Stomach smooth muscle (tissue), 2 donors: ENCODE data around the gene LPCAT3.
A peak's percentile ranks its signal among the peaks of the same experiment; 100 is the strongest.

Source experiments
- H3K27ac ChIP-seq: one replicate; pipeline ENCODE4 v1.7.0; 2013; ENCODE audit warnings: mild to moderate bottlenecking, low read length, inconsistent platforms
- H3K27me3 ChIP-seq, 2 donors: one replicate each; pipeline ENCODE4 v1.7.0; 2013; ENCODE audit warnings: low read length in 2 of 2; ENCODE audit not compliant: insufficient read depth in 2 of 2, control insufficient read depth in 1 of 2
- H3K36me3 ChIP-seq, 2 donors: one replicate each; pipeline ENCODE4 v1.7.0; 2013; ENCODE audit warnings: low read length in 2 of 2; ENCODE audit not compliant: control insufficient read depth in 2 of 2, insufficient read depth in 2 of 2
- H3K4me1 ChIP-seq: one replicate; pipeline ENCODE4 v1.7.0; 2013; ENCODE audit warnings: low read length; ENCODE audit not compliant: control insufficient read depth, insufficient read depth
- H3K4me3 ChIP-seq, 2 donors: one replicate each; pipeline ENCODE4 v1.7.0; 2013; ENCODE audit warnings: low read length in 2 of 2
- H3K9ac ChIP-seq, 2 donors: one replicate each; pipeline ENCODE4 v1.7.0; 2013; ENCODE audit warnings: low read length in 2 of 2, mild to moderate bottlenecking in 1 of 2
- H3K9me3 ChIP-seq, 2 donors: one replicate each; pipeline ENCODE4 v1.7.0; 2013; ENCODE audit warnings: low read length in 2 of 2; ENCODE audit not compliant: control insufficient read depth in 2 of 2
- donor health status: healthy.
- donor health status: Pancreatic carcinoma.

The LPCAT3 gene

DNA sequence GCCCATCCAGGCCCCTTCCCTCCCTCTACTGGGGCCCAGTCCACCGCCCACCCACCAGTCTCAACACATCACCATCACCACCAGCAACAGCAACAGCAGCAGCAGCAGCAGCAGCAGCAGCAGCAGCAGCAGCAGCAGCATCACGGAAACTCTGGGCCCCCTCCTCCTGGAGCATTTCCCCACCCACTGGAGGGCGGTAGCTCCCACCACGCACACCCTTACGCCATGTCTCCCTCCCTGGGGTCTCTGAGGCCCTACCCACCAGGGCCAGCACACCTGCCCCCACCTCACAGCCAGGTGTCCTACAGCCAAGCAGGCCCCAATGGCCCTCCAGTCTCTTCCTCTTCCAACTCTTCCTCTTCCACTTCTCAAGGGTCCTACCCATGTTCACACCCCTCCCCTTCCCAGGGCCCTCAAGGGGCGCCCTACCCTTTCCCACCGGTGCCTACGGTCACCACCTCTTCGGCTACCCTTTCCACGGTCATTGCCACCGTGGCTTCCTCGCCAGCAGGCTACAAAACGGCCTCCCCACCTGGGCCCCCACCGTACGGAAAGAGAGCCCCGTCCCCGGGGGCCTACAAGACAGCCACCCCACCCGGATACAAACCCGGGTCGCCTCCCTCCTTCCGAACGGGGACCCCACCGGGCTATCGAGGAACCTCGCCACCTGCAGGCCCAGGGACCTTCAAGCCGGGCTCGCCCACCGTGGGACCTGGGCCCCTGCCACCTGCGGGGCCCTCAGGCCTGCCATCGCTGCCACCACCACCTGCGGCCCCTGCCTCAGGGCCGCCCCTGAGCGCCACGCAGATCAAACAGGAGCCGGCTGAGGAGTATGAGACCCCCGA lies 81.4 kb downstream of the LPCAT3 start:
- H3K9ac ChIP-seq = peak overlapping the region; percentile 47 to 77
- peaks cover 48% of the 10 kb centered on the region for H3K4me1 ChIP-seq
- peak overlapping the region; percentile 72 to 78 for H3K4me3 ChIP-seq
- no peaks in the 10 kb centered on the region for H3K9me3 ChIP-seq
- no peaks in the 10 kb centered on the region for H3K27me3 ChIP-seq
- H3K27ac ChIP-seq = peak overlapping the region; percentile 93
- H3K36me3 ChIP-seq = peaks cover 24 to 37% of the 10 kb centered on the region in 2 donors

DNA sequence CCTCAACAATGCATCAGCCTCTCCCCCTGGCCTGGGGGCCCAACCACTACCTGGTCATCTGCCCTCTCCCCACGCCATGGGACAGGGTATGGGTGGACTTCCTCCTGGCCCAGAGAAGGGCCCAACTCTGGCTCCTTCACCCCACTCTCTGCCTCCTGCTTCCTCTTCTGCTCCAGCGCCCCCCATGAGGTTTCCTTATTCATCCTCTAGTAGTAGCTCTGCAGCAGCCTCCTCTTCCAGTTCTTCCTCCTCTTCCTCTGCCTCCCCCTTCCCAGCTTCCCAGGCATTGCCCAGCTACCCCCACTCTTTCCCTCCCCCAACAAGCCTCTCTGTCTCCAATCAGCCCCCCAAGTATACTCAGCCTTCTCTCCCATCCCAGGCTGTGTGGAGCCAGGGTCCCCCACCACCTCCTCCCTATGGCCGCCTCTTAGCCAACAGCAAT lies 82.1 kb downstream of the LPCAT3 start:
- Histone ChIP-seq H3K9ac (no peak overlapping the region), H3K4me3 (no peak overlapping the region), H3K4me1 (peaks cover 48% of the 10 kb centered on the region), H3K27me3 (no peaks in the 10 kb centered on the region), H3K36me3 (peaks cover 20 to 32% of the 10 kb centered on the region in 2 donors), H3K27ac (peak overlapping the region; percentile 93), H3K9me3 (no peaks in the 10 kb centered on the region)

DNA sequence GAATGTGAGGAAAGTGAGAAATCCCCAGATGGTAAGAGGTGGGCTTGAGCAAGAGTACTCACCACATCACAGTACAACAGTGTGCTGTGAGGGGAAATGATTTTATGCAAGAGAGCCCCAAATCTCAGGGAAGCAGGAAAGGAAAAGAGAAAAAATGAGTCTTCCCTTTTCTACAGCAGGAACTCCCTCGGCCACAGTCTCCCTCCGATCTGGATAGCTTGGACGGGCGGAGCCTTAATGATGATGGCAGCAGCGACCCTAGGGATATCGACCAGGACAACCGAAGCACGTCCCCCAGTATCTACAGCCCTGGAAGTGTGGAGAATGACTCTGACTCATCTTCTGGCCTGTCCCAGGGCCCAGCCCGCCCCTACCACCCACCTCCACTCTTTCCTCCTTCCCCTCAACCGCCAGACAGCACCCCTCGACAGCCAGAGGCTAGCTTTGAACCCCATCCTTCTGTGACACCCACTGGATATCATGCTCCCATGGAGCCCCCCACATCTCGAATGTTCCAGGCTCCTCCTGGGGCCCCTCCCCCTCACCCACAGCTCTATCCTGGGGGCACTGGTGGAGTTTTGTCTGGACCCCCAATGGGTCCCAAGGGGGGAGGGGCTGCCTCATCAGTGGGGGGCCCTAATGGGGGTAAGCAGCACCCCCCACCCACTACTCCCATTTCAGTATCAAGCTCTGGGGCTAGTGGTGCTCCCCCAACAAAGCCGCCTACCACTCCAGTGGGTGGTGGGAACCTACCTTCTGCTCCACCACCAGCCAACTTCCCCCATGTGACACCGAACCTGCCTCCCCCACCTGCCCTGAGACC lies 82.7 kb downstream of the LPCAT3 start:
- no peak overlapping the region for H3K9ac ChIP-seq
- H3K4me3 ChIP-seq = no peak overlapping the region
- peak overlapping the region; percentile 37 for H3K27ac ChIP-seq
- no peaks in the 10 kb centered on the region for H3K9me3 ChIP-seq
- no peaks in the 10 kb centered on the region for H3K27me3 ChIP-seq
- peaks cover 20 to 29% of the 10 kb centered on the region in 2 donors for H3K36me3 ChIP-seq
- peaks cover 49% of the 10 kb centered on the region for H3K4me1 ChIP-seq

DNA sequence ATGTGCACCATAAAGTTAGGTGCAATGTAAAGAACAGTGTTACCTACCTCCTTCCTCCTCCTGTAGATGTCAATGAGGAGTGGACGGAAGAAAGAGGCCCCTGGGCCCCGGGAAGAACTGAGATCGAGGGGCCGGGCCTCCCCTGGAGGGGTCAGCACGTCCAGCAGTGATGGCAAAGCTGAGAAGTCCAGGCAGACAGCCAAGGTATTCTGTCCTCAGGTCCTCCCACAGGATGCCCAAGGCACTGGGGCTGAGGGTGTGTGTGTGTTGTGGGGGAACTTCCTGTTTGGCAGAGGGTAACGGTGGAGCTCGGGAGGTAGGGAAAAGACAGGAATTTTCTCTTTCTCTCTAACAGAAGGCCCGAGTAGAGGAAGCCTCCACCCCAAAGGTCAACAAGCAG lies 84.2 kb downstream of the LPCAT3 start:
- peak overlapping the region; percentile 28 to 29 for H3K9ac ChIP-seq
- H3K4me3 ChIP-seq = peak overlapping the region in 1 of 2 donors; percentile 29
- no peaks in the 10 kb centered on the region for H3K27me3 ChIP-seq
- H3K27ac ChIP-seq = peak overlapping the region; percentile 62
- H3K36me3 ChIP-seq = peaks cover 20 to 25% of the 10 kb centered on the region in 2 donors
- H3K4me1 ChIP-seq = peaks cover 57% of the 10 kb centered on the region
- H3K9me3 ChIP-seq = no peaks in the 10 kb centered on the region

DNA sequence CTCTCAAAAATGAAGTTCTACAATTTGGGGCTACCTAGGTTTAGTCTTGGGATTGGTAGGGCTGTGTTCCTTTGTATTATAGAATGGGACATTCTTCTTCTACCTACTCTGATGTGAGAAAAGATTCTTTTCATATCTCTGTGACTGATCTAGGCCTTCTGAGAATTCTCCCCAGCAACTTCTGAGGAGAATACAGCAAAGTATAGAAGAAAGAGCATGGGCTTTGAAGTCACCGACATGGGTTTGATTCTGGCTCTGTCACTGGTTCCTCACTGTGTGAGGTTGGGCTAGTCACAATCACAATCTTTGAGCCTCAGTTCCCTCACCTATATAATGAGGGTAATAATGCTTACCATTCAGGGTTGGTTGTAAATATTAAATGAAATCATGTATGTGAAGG lies 85.5 kb downstream of the LPCAT3 start:
- Histone ChIP-seq H3K4me3 (no peak overlapping the region), H3K9me3 (no peaks in the 10 kb centered on the region), H3K27me3 (no peaks in the 10 kb centered on the region), H3K9ac (peak overlapping the region in 1 of 2 donors; percentile 7), H3K4me1 (peaks cover 51% of the 10 kb centered on the region), H3K27ac (peak overlapping the region; percentile 62), H3K36me3 (peaks cover 20 to 25% of the 10 kb centered on the region in 2 donors)

DNA sequence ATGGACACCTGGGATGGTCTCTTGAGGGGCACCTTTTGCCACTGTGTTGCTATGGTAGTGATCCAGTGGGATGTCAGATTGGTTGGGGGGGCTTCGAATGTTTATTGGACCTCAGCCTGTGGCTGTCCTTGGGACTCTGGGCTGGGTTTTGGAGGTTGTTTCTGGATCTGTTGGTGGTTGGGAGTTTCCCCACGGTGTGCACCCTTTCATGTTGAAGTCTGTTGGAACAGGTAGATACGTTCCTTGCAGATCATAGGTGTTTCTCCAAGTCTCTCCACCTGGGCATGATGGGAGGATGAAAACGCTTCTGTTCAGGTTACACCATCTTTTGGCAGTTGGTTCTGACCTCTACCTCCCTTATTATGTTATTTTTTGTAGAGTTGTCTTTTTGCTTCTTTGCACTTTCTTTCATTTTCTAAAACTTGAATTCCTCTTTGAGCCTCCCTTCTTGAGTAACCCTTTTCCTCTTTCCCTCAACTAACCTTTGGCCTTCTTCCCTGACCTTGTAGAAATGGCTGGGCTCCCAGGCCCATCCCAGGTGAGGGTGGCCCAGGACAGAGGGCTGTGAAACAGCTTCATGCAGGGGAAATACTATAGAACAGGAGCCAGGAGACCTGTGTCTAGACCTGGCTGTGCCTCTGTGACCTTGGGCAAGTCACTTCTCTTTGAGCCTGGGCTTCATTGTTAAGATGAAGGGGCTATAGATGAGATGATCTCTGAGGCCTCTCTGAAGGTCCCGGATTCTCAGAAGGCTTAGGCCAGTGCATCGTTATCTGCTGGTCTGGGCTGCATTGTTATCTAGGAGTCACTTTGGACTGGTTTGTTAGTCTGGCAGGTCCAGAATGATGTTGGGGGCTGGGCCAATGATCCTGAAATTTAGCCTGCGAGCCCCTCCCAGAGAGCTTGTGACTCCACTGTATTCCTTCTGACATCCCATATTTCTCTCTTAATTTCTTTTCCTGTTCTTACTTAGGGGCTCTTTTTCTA lies 88.5 kb downstream of the LPCAT3 start:
- Histone ChIP-seq H3K9ac (peak overlapping the region; percentile 87 to 95), H3K9me3 (no peaks in the 10 kb centered on the region), H3K27ac (peak overlapping the region; percentile 89), H3K27me3 (no peaks in the 10 kb centered on the region), H3K36me3 (peaks cover 13 to 14% of the 10 kb centered on the region in 2 donors), H3K4me3 (peak overlapping the region; percentile 93 to 98), H3K4me1 (peaks cover 70% of the 10 kb centered on the region)

DNA sequence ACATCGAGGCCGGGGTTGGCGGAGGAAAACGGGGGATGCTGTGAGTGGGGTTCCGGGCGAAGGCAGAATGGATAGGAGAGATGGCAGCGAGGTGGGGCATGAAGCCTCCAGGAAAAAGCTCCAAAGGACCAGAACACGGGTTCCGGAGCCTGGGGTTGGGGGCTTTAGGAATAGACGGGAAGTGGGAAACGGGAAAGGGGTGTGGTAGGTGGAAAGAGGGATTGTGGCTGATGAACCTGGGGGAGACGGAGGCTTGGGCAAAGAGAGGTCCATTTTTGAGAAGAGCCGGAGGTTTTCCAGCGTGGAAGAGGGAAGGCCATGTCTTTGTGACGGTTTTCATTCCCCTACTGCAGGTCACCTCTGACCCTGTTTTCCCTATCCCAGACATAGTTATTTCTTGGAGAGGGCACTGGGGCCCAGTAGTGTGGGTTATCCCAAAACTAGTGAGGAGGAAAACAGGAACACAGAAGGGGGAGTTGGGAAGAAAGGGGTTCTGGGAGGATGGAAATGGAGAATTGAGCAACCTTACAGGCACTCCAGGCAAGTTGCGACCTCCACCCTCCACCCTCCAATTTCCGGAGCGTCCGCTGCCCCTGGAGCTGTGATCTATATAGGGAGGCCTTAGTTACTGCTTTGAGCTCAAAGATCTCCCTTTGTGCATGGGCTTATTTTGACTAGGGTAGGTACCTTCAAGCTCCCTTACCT lies 89.4 kb downstream of the LPCAT3 start:
- H3K9me3 ChIP-seq = no peaks in the 10 kb centered on the region
- H3K9ac ChIP-seq = peak overlapping the region; percentile 87 to 95
- peak overlapping the region; percentile 89 for H3K27ac ChIP-seq
- H3K36me3 ChIP-seq = peaks cover 6 to 7% of the 10 kb centered on the region in 2 donors
- peaks cover 71% of the 10 kb centered on the region for H3K4me1 ChIP-seq
- H3K4me3 ChIP-seq = peak overlapping the region; percentile 93 to 98
- no peaks in the 10 kb centered on the region for H3K27me3 ChIP-seq

DNA sequence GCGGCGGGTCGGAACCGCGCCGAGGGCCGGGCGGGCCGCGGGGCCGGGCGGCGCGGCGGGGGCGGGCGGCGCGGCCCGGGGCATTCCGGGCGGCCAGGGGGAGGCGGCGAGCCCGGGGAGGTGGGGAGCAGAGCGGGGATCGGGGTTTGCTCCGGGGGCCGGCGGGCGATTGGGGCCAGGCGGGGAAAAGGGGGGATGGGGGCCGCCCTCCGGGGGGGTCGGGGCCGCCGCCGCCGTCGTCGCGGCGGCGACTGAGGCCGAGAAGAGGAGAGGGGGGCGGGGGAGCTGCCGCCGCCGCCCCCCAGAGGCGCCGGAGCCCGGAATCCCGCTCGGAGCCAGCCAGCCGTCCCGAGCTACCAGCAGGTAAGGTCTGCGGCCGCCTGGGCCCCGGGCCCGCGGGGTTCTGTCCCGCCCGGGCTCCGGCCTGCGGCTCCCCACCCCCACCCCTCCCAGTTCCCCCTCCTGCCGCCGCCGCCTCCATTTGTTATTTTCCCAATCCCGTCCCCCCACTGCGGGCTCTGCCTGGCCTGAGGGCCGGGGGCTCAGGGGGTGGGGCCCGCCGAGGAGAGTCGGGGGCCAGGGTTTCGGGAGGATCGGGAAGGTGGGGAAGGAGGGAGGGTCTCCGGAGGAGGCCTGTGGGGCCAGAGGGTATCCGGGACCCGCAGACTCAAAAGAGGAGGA lies 90.1 kb downstream of the LPCAT3 start:
- Histone ChIP-seq H3K9me3 (no peaks in the 10 kb centered on the region), H3K4me3 (peak overlapping the region; percentile 93 to 98), H3K27me3 (no peaks in the 10 kb centered on the region), H3K36me3 (peaks cover under 1 to 3% of the 10 kb centered on the region in 2 donors), H3K27ac (peak overlapping the region; percentile 89), H3K9ac (peak overlapping the region; percentile 87 to 95), H3K4me1 (peaks cover 68% of the 10 kb centered on the region)

DNA sequence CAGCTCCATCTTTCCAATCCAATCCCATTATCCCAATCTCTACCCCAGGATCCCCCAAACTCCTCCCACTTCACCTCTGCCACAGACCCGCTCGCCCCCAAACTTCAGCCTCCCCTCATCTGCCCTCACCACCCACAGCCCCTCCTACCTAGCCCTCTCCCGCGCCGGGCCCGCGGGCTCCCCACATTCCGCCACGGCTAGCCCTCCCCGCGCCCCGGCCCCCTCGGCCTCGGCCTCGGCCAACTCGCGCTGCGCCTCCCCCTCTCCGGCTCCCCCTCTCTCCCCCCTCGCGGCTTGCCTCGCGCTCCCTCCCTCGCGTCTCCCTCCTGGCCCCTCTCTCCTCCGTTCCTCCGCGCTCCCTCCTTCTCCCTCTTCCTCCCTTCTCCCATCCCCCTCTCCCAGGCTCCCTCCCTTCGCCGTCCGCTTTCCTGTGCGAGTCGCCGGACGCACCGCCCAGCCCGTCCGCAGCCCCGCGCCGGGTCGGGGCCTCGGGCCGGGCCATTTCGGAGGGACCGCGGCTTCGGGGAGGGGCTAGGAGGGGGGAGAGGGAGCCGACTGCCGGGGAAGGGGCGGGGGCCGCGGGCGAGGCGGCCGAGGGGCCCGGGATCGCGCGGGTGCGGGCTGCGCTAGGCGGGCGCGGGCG lies 90.8 kb downstream of the LPCAT3 start, which contains the start of gene ATN1:
TSS of gene ATN1 (plus strand) at position 581 of the 643 bp plus-strand sequence. CDS start 6,043 bp downstream, outside the sequence.
- no peaks in the 10 kb centered on the region for H3K27me3 ChIP-seq
- H3K4me3 ChIP-seq = peak within 1 kb of the TSS; percentile 93 to 98
- peaks cover 65% of the 10 kb centered on the region for H3K4me1 ChIP-seq
- peak within 1 kb of the TSS; percentile 96 to 98 for H3K9ac ChIP-seq
- H3K36me3 ChIP-seq = peaks cover 0 to 9% of the 10 kb centered on the region in 2 donors
- peak within 1 kb of the TSS; percentile 99 for H3K27ac ChIP-seq
- H3K9me3 ChIP-seq = no peaks in the 10 kb centered on the region
